Ishikawa (cell line): ENCODE results near the gene IGDCC3.

Experiments used
- CEBPB ChIP-seq: IDR thresholded peaks from 2 replicates; pipeline ENCODE4 v1.6.1; 2012
- CREB1 ChIP-seq: IDR thresholded peaks from 2 replicates; pipeline ENCODE4 v1.6.1; 2012; ENCODE audit warnings: low read depth
- EGR1 ChIP-seq: IDR thresholded peaks from 2 replicates; pipeline ENCODE4 v1.6.1; 2012
- EP300 ChIP-seq: IDR thresholded peaks from 2 replicates; pipeline ENCODE4 v1.6.1; 2012; ENCODE audit warnings: borderline replicate concordance
- FOXM1 ChIP-seq: IDR thresholded peaks from 2 replicates; pipeline ENCODE4 v1.6.1; 2012; ENCODE audit warnings: low read depth, borderline replicate concordance
- MAX ChIP-seq: IDR thresholded peaks from 2 replicates; pipeline ENCODE4 v1.6.1; 2012
- NFIC ChIP-seq: IDR thresholded peaks from 2 replicates; pipeline ENCODE4 v1.6.1; 2012
- RAD21 ChIP-seq: IDR thresholded peaks from 2 replicates; pipeline ENCODE4 v1.6.1; 2012; ENCODE audit warnings: low read depth
- REST ChIP-seq: IDR thresholded peaks from 2 replicates; pipeline ENCODE4 v1.6.1; 2012; ENCODE audit warnings: low read depth, mild to moderate bottlenecking
- TAF1 ChIP-seq: IDR thresholded peaks from 2 replicates; pipeline ENCODE4 v1.6.1; 2012; ENCODE audit warnings: low read depth, mild to moderate bottlenecking
- TCF12 ChIP-seq: IDR thresholded peaks from 2 replicates; pipeline ENCODE4 v1.6.1; 2012; ENCODE audit warnings: low read depth
- TEAD4 ChIP-seq: IDR thresholded peaks from 2 replicates; pipeline ENCODE4 v1.6.1; 2012
- USF1 ChIP-seq: IDR thresholded peaks from 2 replicates; pipeline ENCODE4 v1.6.1; 2012
- YY1 ChIP-seq: IDR thresholded peaks from 2 replicates; pipeline ENCODE4 v1.6.1; 2012; ENCODE audit warnings: low read depth
- ZBTB7A ChIP-seq: IDR thresholded peaks from 2 replicates; pipeline ENCODE4 v1.6.1; 2012; ENCODE audit warnings: low read depth

Gene IGDCC3

GRCh38 chr15:65393557-65393956 is 15.8 kb upstream of the IGDCC3 start:
- TF ChIP-seq CREB1 (no peak), YY1 (no peak), CEBPB (no peak), FOXM1 (no peak), TEAD4 (no peak), EP300 (no peak), RAD21 (no peak), NFIC (no peak), ZBTB7A (no peak), REST (no peak), TCF12 (no peak), TAF1 (no peak), EGR1 (no peak), MAX (no peak), USF1 (no peak)

- TF ChIP-seq TEAD4, result no peak
- no peak for TF ChIP-seq TCF12
- no peak for TF ChIP-seq RAD21
- TF ChIP-seq ZBTB7A, result no peak
- TF ChIP-seq FOXM1, result no peak
- TF ChIP-seq MAX, result no peak
- no peak for TF ChIP-seq CEBPB
- no peak for TF ChIP-seq TAF1
Observed at GRCh38 chr15:65393091-65393490, 15.3 kb upstream of the IGDCC3 start.

- TF ChIP-seq CREB1 (no peak), TAF1 (no peak), MAX (no peak), USF1 (no peak), TEAD4 (no peak), TCF12 (no peak), ZBTB7A (no peak), RAD21 (no peak), EGR1 (no peak), CEBPB (no peak), EP300 (no peak)
Observed at GRCh38 chr15:65392368-65392767, 14.6 kb upstream of the IGDCC3 start.

- TF ChIP-seq CREB1 (no peak), ZBTB7A (no peak), NFIC (no peak), REST (no peak), MAX (no peak), TEAD4 (no peak), EP300 (no peak), YY1 (no peak), RAD21 (no peak), TCF12 (no peak), USF1 (no peak), CEBPB (no peak), EGR1 (no peak), TAF1 (no peak), FOXM1 (no peak)
Observed at GRCh38 chr15:65391732-65392131, 13.9 kb upstream of the IGDCC3 start.

GRCh38 chr15:65390447-65390846 is 12.6 kb upstream of the IGDCC3 start:
- no peak for TF ChIP-seq EP300
- no peak for TF ChIP-seq EGR1
- no peak for TF ChIP-seq TAF1
- no peak for TF ChIP-seq FOXM1
- TF ChIP-seq YY1, result no peak
- no peak for TF ChIP-seq ZBTB7A
- TF ChIP-seq RAD21, result no peak

GRCh38 chr15:65389226-65389625 is 11.4 kb upstream of the IGDCC3 start:
- TF ChIP-seq NFIC, result no peak
- TF ChIP-seq CEBPB, result no peak
- TF ChIP-seq ZBTB7A, result no peak
- TF ChIP-seq YY1, result no peak
- no peak for TF ChIP-seq CREB1
- no peak for TF ChIP-seq FOXM1
- no peak for TF ChIP-seq TCF12
- TF ChIP-seq RAD21, result no peak
- TF ChIP-seq EP300, result no peak
- no peak for TF ChIP-seq MAX
- TF ChIP-seq TAF1, result no peak
- TF ChIP-seq EGR1, result no peak
- no peak for TF ChIP-seq REST
- no peak for TF ChIP-seq USF1
- TF ChIP-seq TEAD4, result no peak
